Measurements from ENCODE around the gene ZNF547. TPM values are rescaled to one million over a fixed set of nuclear protein-coding genes. Genes with fewer than 3 reads are reported as not detected.

The ZNF547 gene
- total RNA-seq, 1 experiment from 2014 or later, result 6.1 TPM

GRCh38 chr19:57382806-57383488 lies 19.6 kb downstream of the ZNF547 start:
- Histone ChIP-seq H3K27ac (ENCODE audit: low read depth, low read length, poor library complexity, severe bottlenecking) (no peak overlapping the region), H3K27me3 (replicated peaks; ENCODE audit: insufficient read depth, low read depth, low read length, poor library complexity) (no peaks in the 10 kb centered on the region), H3K4me1 (ENCODE audit: insufficient read depth, low read length, poor library complexity, severe bottlenecking) (no peaks in the 10 kb centered on the region), H3K9me3 (ENCODE audit: low read depth, low read length, poor library complexity, severe bottlenecking) (peaks cover 7% of the 10 kb centered on the region), H3K36me3 (ENCODE audit: insufficient read depth, low read length, poor library complexity, severe bottlenecking) (peaks cover 6% of the 10 kb centered on the region), H3K4me3 (ENCODE audit: low read depth, low read length, poor library complexity, severe bottlenecking) (no peak overlapping the region)
- POLR2A ChIA-PET (ENCODE audit: low non-redundant PET), result no interaction called here
- intact Hi-C loops (cut with micrococcal nuclease; ENCODE audit: unreplicated experiment), result no loop called here
- no TSS peak for BruUV-seq (replicated peaks)
- TF ChIP-seq CTCF (conservative IDR thresholded peaks at IDR 0.05; ENCODE audit: low read depth, low read length) (no peak), EZH2 (IDR thresholded peaks at IDR 0.05; ENCODE audit: borderline replicate concordance, low read depth, low read length, poor library complexity, severe bottlenecking) (no peak)
- no peak for DNase-seq (ENCODE audit: low spot score)
- CTCF ChIA-PET, result no interaction called here

- intact Hi-C loops (cut with micrococcal nuclease; ENCODE audit: unreplicated experiment), result loop anchor here (2.0 kb wide), 1 partner anchor 26 kb away; the partner anchor contains the start of genes TRAPPC2B and ZNF547
- TF ChIP-seq CTCF (conservative IDR thresholded peaks at IDR 0.05; ENCODE audit: low read depth, low read length), result no peak
- ChIA-PET POLR2A (ENCODE audit: low non-redundant PET) (no interaction called here), CTCF (interaction anchor here (0.6 to 1.4 kb wide), 3 partner anchors 22 to 288 kb away, joined by 3 to 4 read pairs (median 3); partner anchors contain the start of genes TRAPPC2B and ZNF547)
- BruUV-seq (replicated peaks), result no TSS peak
- no peak for DNase-seq (ENCODE audit: low spot score)
- no peaks in the 10 kb centered on the region for H3K4me1 ChIP-seq (ENCODE audit: insufficient read depth, low read length, poor library complexity, severe bottlenecking)
- H3K27ac ChIP-seq (ENCODE audit: low read depth, low read length, poor library complexity, severe bottlenecking), result peak overlapping the region; percentile 91
- H3K9me3 ChIP-seq (ENCODE audit: low read depth, low read length, poor library complexity, severe bottlenecking), result no peaks in the 10 kb centered on the region
- peak overlapping the region; percentile 74 for H3K4me3 ChIP-seq (ENCODE audit: low read depth, low read length, poor library complexity, severe bottlenecking)
- peaks cover 5% of the 10 kb centered on the region for H3K36me3 ChIP-seq (ENCODE audit: insufficient read depth, low read length, poor library complexity, severe bottlenecking)
- no peaks in the 10 kb centered on the region for H3K27me3 ChIP-seq (replicated peaks; ENCODE audit: insufficient read depth, low read depth, low read length, poor library complexity)
Measured at GRCh38 chr19:57389194-57389729, 25.9 kb downstream of the ZNF547 start.

- no peaks in the 10 kb centered on the region for H3K27me3 ChIP-seq (replicated peaks; ENCODE audit: insufficient read depth, low read depth, low read length, poor library complexity)
- POLR2A ChIA-PET (ENCODE audit: low non-redundant PET), result no interaction called here
- CTCF ChIA-PET, result interaction anchor here (0.6 to 1.4 kb wide), 3 partner anchors 23 to 288 kb away, joined by 3 to 4 read pairs (median 3); partner anchors contain the start of genes TRAPPC2B and ZNF547
- peak; percentile 100 for DNase-seq (ENCODE audit: low spot score)
- H3K9me3 ChIP-seq (ENCODE audit: low read depth, low read length, poor library complexity, severe bottlenecking), result no peaks in the 10 kb centered on the region
- peak within 1 kb of the TSS; percentile 91 for H3K27ac ChIP-seq (ENCODE audit: low read depth, low read length, poor library complexity, severe bottlenecking)
- TSS peak; percentile 68 for BruUV-seq (replicated peaks)
- peaks cover 9% of the 10 kb centered on the region for H3K36me3 ChIP-seq (ENCODE audit: insufficient read depth, low read length, poor library complexity, severe bottlenecking)
- peak within 1 kb of the TSS; percentile 74 for H3K4me3 ChIP-seq (ENCODE audit: low read depth, low read length, poor library complexity, severe bottlenecking)
- intact Hi-C loops (cut with micrococcal nuclease; ENCODE audit: unreplicated experiment), result loop anchor here (2.0 kb wide), 1 partner anchor 27 kb away; the partner anchor contains the start of genes TRAPPC2B and ZNF547
- no peaks in the 10 kb centered on the region for H3K4me1 ChIP-seq (ENCODE audit: insufficient read depth, low read length, poor library complexity, severe bottlenecking)
- peak; percentile 48 for TF ChIP-seq CTCF (conservative IDR thresholded peaks at IDR 0.05; ENCODE audit: low read depth, low read length)
- TF ChIP-seq EZH2 (IDR thresholded peaks at IDR 0.05; ENCODE audit: borderline replicate concordance, low read depth, low read length, poor library complexity, severe bottlenecking), result no peak
Measured at GRCh38 chr19:57389730-57390598, 26.6 kb downstream of the ZNF547 start, which contains the start of gene ZNF548. TSS of gene ZNF548 (plus strand) at chr19:57389854. CDS start at chr19:57390100, 246 bp downstream.
